B cell (primary cell): ENCODE measurements around the gene SH3BP2. TPM values are rescaled to one million over a fixed set of nuclear protein-coding genes. Genes with fewer than 3 reads are reported as not detected.

Experiments
- ATAC-seq: fragments of 200-7000 bp; cut with Tn5 transposase; one replicate; pipeline ENCODE4 v1.10.0; 2021; ENCODE audit warnings: low read depth, mild to moderate bottlenecking, moderate number of reproducible peaks, moderate library complexity
- CTCF ChIA-PET: fragments of 350-600 bp; sonication (Branson Sonifier 250); formaldehyde crosslinking; loops from one replicate; lab custom pipeline; 2021; ENCODE audit warnings: antibody characterized with exemption, inconsistent platforms; lab: Charles Lee
- POLR2A ChIA-PET: fragments of 350-600 bp; sonication (Branson Sonifier 250); formaldehyde crosslinking; loops from one replicate; lab custom pipeline; 2021; ENCODE audit warnings: antibody characterized with exemption; lab: Charles Lee
- DNase-seq: peaks from one replicate; pipeline ENCODE4 v3.0.0; 2013
- H2AFZ ChIP-seq: 2 replicates; pipeline ENCODE4 v1.6.1; 2012; ENCODE audit warnings: mild to moderate bottlenecking, low read depth, low read length; ENCODE audit not compliant: insufficient read depth, poor library complexity, severe bottlenecking
- H3K27ac ChIP-seq, 2 donors: 1 replicate in 1 of 2; 2 replicates in 1 of 2; pipeline ENCODE4 v1.5.1; 2012 to 2013; ENCODE audit warnings: low read length in 2 of 2, mild to moderate bottlenecking in 2 of 2, moderate library complexity in 1 of 2
- H3K27me3 ChIP-seq, 4 experiments: fragments of 200-600 bp in 1 of 4; sonication (generic) in 1 of 4; replicated peaks in 1 of 4; 1 replicate in 2 of 4; 2 replicates in 2 of 4; pipeline versions ENCODE4 v1.6.1 to v1.7.0; 2013 to 2016; ENCODE audit warnings: low read length in 3 of 4, mild to moderate bottlenecking in 2 of 4, mixed read lengths in 1 of 4, moderate library complexity in 1 of 4; ENCODE audit not compliant: insufficient read depth in 4 of 4, control insufficient read depth in 3 of 4; ENCODE audit errors: control extremely low read depth in 1 of 4
- H3K36me3 ChIP-seq, 2 experiments: replicated peaks in 1 of 2; 1 replicate in 1 of 2; 2 replicates in 1 of 2; pipeline versions ENCODE4 v1.6.1 to v1.7.1; 2013; ENCODE audit warnings: low read length in 1 of 2; ENCODE audit not compliant: insufficient read depth in 2 of 2, control insufficient read depth in 1 of 2; ENCODE audit errors: control extremely low read depth in 1 of 2, extremely low read depth in 1 of 2
- H3K4me1 ChIP-seq, 2 donors: fragments of 200-600 bp in 1 of 2; sonication (generic) in 1 of 2; 1 replicate in 1 of 2; 2 replicates in 1 of 2; pipeline versions ENCODE4 v1.5.1 to v1.6.1; 2013 to 2017; ENCODE audit warnings: low read length in 2 of 2; ENCODE audit not compliant: control insufficient read depth in 2 of 2, insufficient read depth in 2 of 2
- H3K4me2 ChIP-seq: replicated peaks from 2 replicates; pipeline ENCODE3; 2012; ENCODE audit warnings: mild to moderate bottlenecking, low read depth, low read length; ENCODE audit not compliant: poor library complexity, severe bottlenecking
- H3K4me3 ChIP-seq, 5 experiments: fragments of 200-600 bp in 1 of 5; sonication (generic) in 1 of 5; 1 replicate in 3 of 5; 2 replicates in 2 of 5; pipeline versions ENCODE4 v1.5.1 to v1.7.0; 2011 to 2016; ENCODE audit warnings: low read length in 4 of 5, mild to moderate bottlenecking in 4 of 5, low read depth in 2 of 5, control low read depth in 1 of 5, moderate library complexity in 1 of 5; ENCODE audit not compliant: insufficient read depth in 1 of 5; ENCODE audit errors: control extremely low read depth in 1 of 5, extremely low read depth in 1 of 5
- H3K79me2 ChIP-seq: fragments of 200-600 bp; sonication (generic); one replicate; pipeline ENCODE4 v1.6.0; 2016; ENCODE audit warnings: low read length; ENCODE audit not compliant: control insufficient read depth, insufficient read depth
- H3K9ac ChIP-seq: fragments of 200-600 bp; sonication (generic); 2 replicates; pipeline ENCODE4 v1.6.1; 2017; ENCODE audit warnings: mild to moderate bottlenecking, low read length, moderate library complexity
- H3K9me3 ChIP-seq, 3 donors: one replicate each; pipeline versions ENCODE4 v1.6.1 to v1.7.1; 2013; ENCODE audit warnings: low read length in 2 of 3; ENCODE audit not compliant: control insufficient read depth in 2 of 3, insufficient read depth in 1 of 3; ENCODE audit errors: control extremely low read depth in 1 of 3
- H4K20me1 ChIP-seq: 2 replicates; pipeline ENCODE4 v1.6.0; 2012; ENCODE audit warnings: mild to moderate bottlenecking, low read length; ENCODE audit not compliant: insufficient read depth, control insufficient read depth, poor library complexity, severe bottlenecking
- H3K27ac Mint-ChIP-seq: one replicate; pipeline ENCODE4 v1.8.0; 2021; ENCODE audit warnings: mixed read lengths
- H3K27me3 Mint-ChIP-seq: one replicate; pipeline ENCODE4 v1.8.0; 2021; ENCODE audit warnings: mixed read lengths
- H3K4me1 Mint-ChIP-seq: one replicate; pipeline ENCODE4 v1.8.0; 2021; ENCODE audit warnings: mixed read lengths
- H3K4me3 Mint-ChIP-seq: one replicate; pipeline ENCODE4 v1.8.0; 2021; ENCODE audit warnings: mixed read lengths
- H3K9me3 Mint-ChIP-seq: one replicate; pipeline ENCODE4 v1.8.0; 2022; ENCODE audit warnings: mixed read lengths; ENCODE audit not compliant: insufficient read depth
- EZH2 ChIP-seq: IDR thresholded peaks from 2 replicates; pipeline ENCODE4 v1.6.1; 2012; ENCODE audit warnings: borderline replicate concordance, low read depth, mild to moderate bottlenecking, moderate library complexity, low read length; ENCODE audit not compliant: insufficient read depth, poor library complexity, severe bottlenecking
- WGBS: methylation state at CpG from one replicate; pipeline ENCODE4 v1.1.5; 2013; ENCODE audit warnings: missing lambda C conversion rate; ENCODE audit not compliant: insufficient coverage; 5-methylcytosine and 5-hydroxymethylcytosine counted together
- intact Hi-C: fragments of 100-400 bp; cut with micrococcal nuclease; formaldehyde crosslinking; loops from one replicate; pipeline ENCODE4 v1.10.0; 2022
- polyA plus RNA-seq: library from polyadenylated mRNA; depleted of rRNA; stranded (reverse); fragments of >200 nt; gene quantifications from 2 replicates; pipeline ENCODE4 v1.2.3, GENCODE V29; 2012
- total RNA-seq, 2 donors: library from RNA; stranded (reverse); fragments of 120-200 nt in 1 of 2; gene quantifications; 1 replicate in 1 of 2; 2 replicates in 1 of 2; pipeline versions ENCODE4 v1.2.3 to v1.2.4, GENCODE V29; 2013 to 2022
- TF ChIP-seq, protein P1 (sequence below): fragments of 200-600 bp; IDR thresholded peaks from one replicate; pipeline ENCODE4 v1.8.0; 2022; ENCODE audit warnings: antibody characterized with exemption, mild to moderate bottlenecking

The SH3BP2 gene
- total and polyA plus RNA-seq, 2 donors (not counting 1 experiment from before 2014, with no cell fraction given) = 30.8 to 219 TPM

DNA sequence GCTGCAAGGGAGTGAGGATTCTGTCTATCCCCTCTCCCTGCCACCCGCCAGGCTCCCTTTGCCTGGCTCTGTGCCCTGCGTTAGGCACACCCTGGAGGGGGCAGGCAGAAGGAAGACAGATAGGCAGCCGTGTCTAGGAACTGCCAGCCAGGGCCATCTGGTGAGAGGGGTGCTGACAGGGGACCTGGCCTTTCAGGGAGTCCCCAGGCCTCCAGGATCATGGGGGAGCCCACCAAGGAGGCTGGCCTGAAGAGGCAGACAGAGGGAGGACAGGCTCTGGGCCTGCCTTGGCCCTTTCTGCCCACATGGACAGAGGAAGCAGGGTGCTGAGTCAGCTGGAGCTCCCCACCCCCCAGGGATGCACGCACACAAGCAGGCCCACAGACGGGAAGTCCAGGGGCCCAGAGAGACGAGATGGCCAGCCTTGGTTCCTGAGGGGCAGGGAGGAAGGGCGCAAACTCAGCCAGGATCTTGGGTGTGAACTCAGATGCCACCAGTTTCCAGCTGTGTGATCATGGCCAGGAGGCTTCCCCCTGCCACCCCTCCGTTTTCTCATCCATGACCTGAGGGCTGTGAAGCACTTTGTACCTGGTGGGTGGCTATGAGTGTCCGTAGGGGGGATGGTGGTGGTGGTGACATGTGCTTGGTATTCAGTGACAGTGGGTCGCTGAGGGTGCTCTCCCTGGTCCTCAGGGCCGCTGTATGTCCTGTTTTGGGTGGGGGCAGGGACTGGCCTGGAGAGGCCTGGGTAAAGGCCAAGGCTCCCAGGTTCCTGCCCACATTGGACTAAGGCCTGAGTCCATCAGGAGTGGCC is 1.8 kb downstream of the SH3BP2 start:
- H3K27ac Mint-ChIP-seq = peak overlapping the region; percentile 37
- TF ChIP-seq, protein P1, sequence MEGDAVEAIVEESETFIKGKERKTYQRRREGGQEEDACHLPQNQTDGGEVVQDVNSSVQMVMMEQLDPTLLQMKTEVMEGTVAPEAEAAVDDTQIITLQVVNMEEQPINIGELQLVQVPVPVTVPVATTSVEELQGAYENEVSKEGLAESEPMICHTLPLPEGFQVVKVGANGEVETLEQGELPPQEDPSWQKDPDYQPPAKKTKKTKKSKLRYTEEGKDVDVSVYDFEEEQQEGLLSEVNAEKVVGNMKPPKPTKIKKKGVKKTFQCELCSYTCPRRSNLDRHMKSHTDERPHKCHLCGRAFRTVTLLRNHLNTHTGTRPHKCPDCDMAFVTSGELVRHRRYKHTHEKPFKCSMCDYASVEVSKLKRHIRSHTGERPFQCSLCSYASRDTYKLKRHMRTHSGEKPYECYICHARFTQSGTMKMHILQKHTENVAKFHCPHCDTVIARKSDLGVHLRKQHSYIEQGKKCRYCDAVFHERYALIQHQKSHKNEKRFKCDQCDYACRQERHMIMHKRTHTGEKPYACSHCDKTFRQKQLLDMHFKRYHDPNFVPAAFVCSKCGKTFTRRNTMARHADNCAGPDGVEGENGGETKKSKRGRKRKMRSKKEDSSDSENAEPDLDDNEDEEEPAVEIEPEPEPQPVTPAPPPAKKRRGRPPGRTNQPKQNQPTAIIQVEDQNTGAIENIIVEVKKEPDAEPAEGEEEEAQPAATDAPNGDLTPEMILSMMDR = no peak
- no peak for TF ChIP-seq EZH2
- Histone ChIP-seq H3K79me2 (peaks cover 47% of the 10 kb centered on the region), H3K36me3 (peaks cover 0 to 7% of the 10 kb centered on the region in 2 experiments), H2AFZ (no peak overlapping the region), H3K4me3 (peak overlapping the region in 4 of 5 experiments; percentile 67 to 84 (median 72)), H3K9me3 (peaks cover 0 to 5% (median 0%) of the 10 kb centered on the region in 3 donors), H3K4me2 (peak overlapping the region; percentile 99), H3K27ac (no peak overlapping the region), H4K20me1 (peaks cover 29% of the 10 kb centered on the region), H3K27me3 (no peaks in the 10 kb centered on the region), H3K4me1 (peaks cover 67 to 87% of the 10 kb centered on the region in 2 donors), H3K9ac (peak overlapping the region; percentile 73)
- CTCF ChIA-PET = interaction anchor here (0.6 kb wide), 1 partner anchor 54 kb away, joined by 3 read pairs; no protein-coding TSS in a partner anchor
- no peaks in the 10 kb centered on the region for H3K27me3 Mint-ChIP-seq
- H3K4me3 Mint-ChIP-seq = peak overlapping the region; percentile 86
- ATAC-seq (no peak), DNase-seq (no peak)
- H3K4me1 Mint-ChIP-seq = peaks cover 77% of the 10 kb centered on the region
- no peaks in the 10 kb centered on the region for H3K9me3 Mint-ChIP-seq
- 61% methylated on average over 10 of the region's 11 CpGs for WGBS
- POLR2A ChIA-PET = interaction anchor here (0.6 to 0.9 kb wide), 2 partner anchors 9 to 23 kb away, joined by 3 read pairs; no protein-coding TSS in a partner anchor
- intact Hi-C loops = no loop called here
